K562 (cell line): Measurements from ENCODE around the gene P2RX1.

ENCODE experiments used
- CHD4 ChIP-seq: fragments of 200-600 bp; sonication (generic); IDR thresholded peaks from 3 replicates; pipeline ENCODE4 v1.6.1; 2012; ENCODE audit warnings: low read depth, mild to moderate bottlenecking, mixed read lengths, low read length, inconsistent platforms; ENCODE audit not compliant: insufficient read depth, insufficient replicate concordance, poor library complexity, severe bottlenecking
- HNRNPK ChIP-seq: fragments of 200-400 bp; formaldehyde crosslinking; IDR thresholded peaks from one replicate; pipeline ENCODE4 v1.6.1; 2018; ENCODE audit warnings: mild to moderate bottlenecking, low read depth, low read length; ENCODE audit not compliant: poor library complexity, severe bottlenecking
- RAD21 ChIP-seq, 2 experiments: fragments of 250-450 bp in 1 of 2; fragments of 450-650 bp in 1 of 2; sonication (Bioruptor Pico) in 1 of 2; formaldehyde crosslinking in 1 of 2; IDR thresholded peaks in 1 of 2; conservative IDR thresholded peaks in 1 of 2; 2 replicates each; pipeline versions ENCODE4 v1.4.0 to v1.8.0; 2020 to 2022; ENCODE audit warnings: mild to moderate bottlenecking in 2 of 2, moderate library complexity in 1 of 2

DNA sequence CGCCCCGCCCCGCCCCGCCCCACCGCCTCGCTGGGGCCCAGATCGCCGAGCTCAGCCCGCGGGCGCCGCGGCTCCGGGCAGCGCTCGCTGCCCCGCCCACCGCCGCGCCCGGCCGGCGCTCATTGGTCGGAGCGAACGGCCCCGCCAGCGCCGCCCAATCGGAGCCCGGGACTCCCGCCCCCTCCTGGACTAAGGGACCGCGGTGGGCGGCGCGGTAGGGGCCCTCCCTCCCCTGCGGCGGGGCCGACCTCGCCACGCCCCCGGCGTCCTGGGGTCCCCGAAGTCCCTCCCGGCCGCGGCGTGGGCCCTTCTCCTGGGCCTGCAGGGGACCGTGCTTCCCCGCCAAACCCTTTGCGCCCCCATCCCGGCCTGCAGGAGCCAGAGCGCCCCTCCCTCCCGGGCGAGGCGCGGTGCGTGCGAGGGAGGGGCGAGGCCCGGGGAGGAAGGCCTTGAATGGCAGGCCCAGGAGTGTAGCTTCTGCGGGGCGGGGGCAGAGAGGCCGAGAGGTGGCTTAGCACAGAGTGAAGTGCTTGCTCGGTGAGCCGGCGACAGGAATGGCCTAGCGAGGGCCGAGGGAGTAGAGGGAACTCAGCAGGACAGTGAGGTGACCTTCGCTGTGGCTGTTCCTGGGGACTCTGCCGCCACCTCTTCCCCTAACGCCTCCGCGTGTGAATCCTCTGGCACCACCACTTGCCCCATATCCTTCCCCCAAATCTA, 23.1 kb downstream of the P2RX1 start, which contains the start of gene CAMKK1:
- TF ChIP-seq CHD4 (no peak), RAD21 (CRISPR knock-in tag; conservative IDR thresholded peaks at IDR 0.05 in 1 of 2, IDR thresholded peaks at IDR 0.05 in 1 of 2) (no peak), HNRNPK (no peak)
